ENCODE data around the gene NUBPL.

DNA sequence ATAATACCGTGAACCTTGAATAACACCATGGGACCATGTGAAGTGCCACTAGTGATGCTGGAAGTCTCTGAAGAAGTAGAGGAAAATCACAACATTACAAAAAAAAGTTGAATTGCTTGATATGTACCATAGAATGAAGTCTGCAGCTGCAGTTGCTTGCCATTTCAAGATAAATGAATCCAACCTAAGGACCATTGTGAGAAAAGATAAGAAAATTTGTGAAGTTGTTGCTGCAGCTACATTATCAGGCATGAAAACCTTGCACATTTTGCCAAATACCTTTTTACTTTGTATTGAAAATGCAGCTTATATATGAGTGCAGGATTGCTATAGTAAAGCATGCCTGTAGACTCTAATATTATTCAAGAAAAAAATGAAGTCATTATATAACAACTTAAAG, 126.5 kb downstream of the NUBPL start:
- TF ChIP-seq CTCF (IDR thresholded peaks at IDR 0.05; ENCODE audit: low read depth, low read length) = no peak
- TF ChIP-seq POLR2A (IDR thresholded peaks at IDR 0.05; ENCODE audit: extremely low read depth, insufficient read length) = no peak
- TF ChIP-seq, protein P1, sequence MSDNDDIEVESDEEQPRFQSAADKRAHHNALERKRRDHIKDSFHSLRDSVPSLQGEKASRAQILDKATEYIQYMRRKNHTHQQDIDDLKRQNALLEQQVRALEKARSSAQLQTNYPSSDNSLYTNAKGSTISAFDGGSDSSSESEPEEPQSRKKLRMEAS (IDR thresholded peaks at IDR 0.05; ENCODE audit: low read depth, low read length) = no peak
